ENCODE data around the gene TICAM1. TPM values are rescaled to one million over a fixed set of nuclear protein-coding genes. Genes with fewer than 3 reads are reported as not detected.

The TICAM1 gene
- total and polyA plus RNA-seq, 2 of the 13 experiments (the other 11 are each of a cell fraction or from before 2014, with no cell fraction given): 0.33 to 0.95 TPM

DNA sequence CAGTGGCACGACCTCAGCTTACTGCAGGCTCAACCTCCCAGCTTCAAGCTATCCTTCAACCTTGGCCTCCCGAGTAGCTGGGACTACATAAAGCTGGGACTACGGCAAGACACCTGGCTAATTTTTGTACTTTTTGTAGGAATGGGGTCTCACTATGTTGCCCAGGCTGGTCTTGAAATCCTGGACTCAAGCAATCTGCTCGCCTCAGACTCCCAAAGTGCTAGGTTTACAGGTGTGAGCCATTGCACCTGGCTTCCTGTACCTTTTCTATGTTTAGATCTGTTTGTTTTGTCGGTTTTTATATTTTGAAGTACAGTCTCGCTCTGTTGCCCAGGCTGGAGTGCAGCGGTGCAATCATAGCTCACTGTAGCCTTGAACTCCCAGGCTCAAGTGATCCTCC, 17.5 kb upstream of the TICAM1 start:
- no peaks in the 10 kb centered on the region for H3K79me2 ChIP-seq (ENCODE audit: insufficient read depth, low read length)
- in situ Hi-C loops (cut with HindIII; ENCODE audit: extremely low pct_ligation_motif_present, low pct_unique_long_range_greater_than_20kb) (no loop called here), intact Hi-C loops (cut with micrococcal nuclease; ENCODE audit: unreplicated experiment) (no loop called here)
- peaks cover 28% of the 10 kb centered on the region for H3K4me1 ChIP-seq (ENCODE audit: insufficient read depth, low read length)
- no peaks in the 10 kb centered on the region for H4K20me1 ChIP-seq (ENCODE audit: insufficient read depth, low read length)
- H3K9me3 ChIP-seq (ENCODE audit: low read length): no peaks in the 10 kb centered on the region
- DNase-seq (ENCODE audit: low spot score) (no peak), ATAC-seq (no peak), FAIRE-seq (no peak)
- WGBS (ENCODE audit: low lambda C conversion rate): 95% methylated on average over 7 of the region's 7 CpGs
- TF ChIP-seq JARID2 (CRISPR knock-in tag; IDR thresholded peaks at IDR 0.05; ENCODE audit: insufficient replicate concordance) (no peak), TMF1 (CRISPR knock-in tag; IDR thresholded peaks at IDR 0.05; ENCODE audit: low read depth) (no peak), ZNF557 (CRISPR knock-in tag; IDR thresholded peaks at IDR 0.05) (no peak), GABPA (IDR thresholded peaks at IDR 0.05; ENCODE audit: low read depth, low read length) (no peak), GABPA (CRISPR knock-in tag; IDR thresholded peaks at IDR 0.05; ENCODE audit: low read depth) (no peak), PAF1 (CRISPR knock-in tag; IDR thresholded peaks at IDR 0.05) (no peak), ZNF121 (CRISPR knock-in tag; IDR thresholded peaks at IDR 0.05) (peak; percentile 36; the same call in 1 of the 2 replicates), IRF2 (CRISPR knock-in tag; IDR thresholded peaks at IDR 0.05) (no peak)
- TF ChIP-seq, protein P1, sequence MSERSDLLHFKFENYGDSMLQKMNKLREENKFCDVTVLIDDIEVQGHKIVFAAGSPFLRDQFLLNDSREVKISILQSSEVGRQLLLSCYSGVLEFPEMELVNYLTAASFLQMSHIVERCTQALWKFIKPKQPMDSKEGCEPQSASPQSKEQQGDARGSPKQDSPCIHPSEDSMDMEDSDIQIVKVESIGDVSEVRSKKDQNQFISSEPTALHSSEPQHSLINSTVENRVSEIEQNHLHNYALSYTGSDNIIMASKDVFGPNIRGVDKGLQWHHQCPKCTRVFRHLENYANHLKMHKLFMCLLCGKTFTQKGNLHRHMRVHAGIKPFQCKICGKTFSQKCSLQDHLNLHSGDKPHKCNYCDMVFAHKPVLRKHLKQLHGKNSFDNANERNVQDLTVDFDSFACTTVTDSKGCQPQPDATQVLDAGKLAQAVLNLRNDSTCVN (CRISPR knock-in tag; IDR thresholded peaks at IDR 0.05; ENCODE audit: borderline replicate concordance): no peak
- H3K36me3 ChIP-seq (replicated peaks in 1 of 2; ENCODE audit: control insufficient read depth in 1 of 2, insufficient read depth in 2 of 2, low read length in 2 of 2): peaks cover 11 to 30% of the 10 kb centered on the region in 2 experiments; a peak in 4 of 5 replicates
- ChIA-PET CTCF (ENCODE audit: low intra/inter-chr PET ratio, low total read pairs) (interaction anchor here (1.5 kb wide), 2 partner anchors 37 to 40 kb away, joined by 3 to 4 read pairs; no protein-coding TSS in a partner anchor), POLR2A (interaction anchor here (0.7 kb wide), 1 partner anchor 20 kb away, joined by 3 read pairs; no protein-coding TSS in a partner anchor)
- no peak overlapping the region for H3K4me2 ChIP-seq (ENCODE audit: low read depth, low read length)
- no peaks in the 10 kb centered on the region for H3K27me3 ChIP-seq (ENCODE audit: control insufficient read depth in 1 of 2, insufficient read depth in 2 of 2, low read length in 2 of 2)
- H3K9ac ChIP-seq (ENCODE audit: insufficient read depth, low read depth, low read length): no peak overlapping the region
- H3K27ac ChIP-seq (ENCODE audit: extremely low read length, insufficient read depth, low read length): no peak overlapping the region
- no TSS peak for BruUV-seq (replicated peaks)
- no peak overlapping the region for H3K4me3 ChIP-seq (replicated peaks in 1 of 3; ENCODE audit: insufficient read depth in 1 of 3, low read depth in 2 of 3, low read length in 3 of 3)
- H2AFZ ChIP-seq (ENCODE audit: low read length): no peak overlapping the region

All from HepG2 (cell line).